HCT116 (cell line): ENCODE results near the gene SLC35B1.
"Not testable (repeated sequence)": the region's sequence is repeated elsewhere in the genome, so short reads cannot be mapped to it uniquely, and the experiment has no call there.

Experiments
- CTCF ChIP-seq, 3 experiments: fragments of 200-600 bp in 1 of 3; sonication (generic) in 1 of 3; IDR thresholded peaks in 2 of 3; conservative IDR thresholded peaks in 1 of 3; 2 replicates each; pipeline ENCODE4 v1.5.1; 2012 to 2017; ENCODE audit warnings: low read depth in 2 of 3, low read length in 2 of 3, antibody characterized with exemption in 1 of 3, borderline replicate concordance in 1 of 3, control low read depth in 1 of 3, mild to moderate bottlenecking in 1 of 3, mixed read lengths in 1 of 3, mixed run types in 1 of 3, moderate library complexity in 1 of 3; ENCODE audit not compliant: insufficient read depth in 1 of 3
- MAX ChIP-seq: IDR thresholded peaks from 2 replicates; pipeline ENCODE4 v1.6.1; 2012
- POLR2A ChIP-seq: IDR thresholded peaks from 2 replicates; pipeline ENCODE4 v1.7.0; 2011; ENCODE audit warnings: borderline replicate concordance; ENCODE audit not compliant: insufficient read depth, insufficient read length; ENCODE audit errors: extremely low read depth
- POLR2AphosphoS5 ChIP-seq: IDR thresholded peaks from 2 replicates; pipeline ENCODE4 v1.6.1; 2011; ENCODE audit warnings: mild to moderate bottlenecking, low read depth, low read length, moderate library complexity
- RAD21 ChIP-seq: IDR thresholded peaks from 2 replicates; pipeline ENCODE4 v1.6.1; 2012; ENCODE audit warnings: low read depth, mild to moderate bottlenecking

GRCh38 chr17:49673679-49674078 is 34.1 kb downstream of the SLC35B1 start:
- TF ChIP-seq CTCF (IDR thresholded peaks at IDR 0.05 in 2 of 3, conservative IDR thresholded peaks at IDR 0.05 in 1 of 3; ENCODE audit: borderline replicate concordance in 1 of 3, insufficient read depth in 1 of 3, low read depth in 2 of 3, low read length in 2 of 3); POLR2A; POLR2AphosphoS5; MAX; RAD21: not testable (repeated sequence)
